Measurements from ENCODE around the gene GPR84. TPM values are rescaled to one million over a fixed set of nuclear protein-coding genes. Genes with fewer than 3 reads are reported as not detected.

GPR84 gene
- total and polyA plus RNA-seq, 9 of the 15 experiments (the other 6 are each of a cell fraction or from before 2014, with no cell fraction given): 0.07 to 0.18 (median 0.11) TPM; not detected in 5

- TF ChIP-seq CHD1 (IDR thresholded peaks at IDR 0.05; ENCODE audit: low read length) (peak; percentile 99), ATF4 (CRISPR knock-in tag; IDR thresholded peaks at IDR 0.05) (peak; percentile 10; the same call in 1 of the 2 replicates), ZNF232 (CRISPR knock-in tag; IDR thresholded peaks at IDR 0.05) (no peak), TRIM25 (IDR thresholded peaks at IDR 0.05; ENCODE audit: borderline replicate concordance) (no peak; the same call in 1 of the 2 replicates), KDM2B (CRISPR knock-in tag; IDR thresholded peaks at IDR 0.05) (no peak), RAD51 (IDR thresholded peaks at IDR 0.05; ENCODE audit: borderline replicate concordance, low read depth) (peak; percentile 94), ZC3H8 (IDR thresholded peaks at IDR 0.05) (0 out of 2 replicates have a peak, but pooled peaks have one; percentile 12), HNRNPUL1 (IDR thresholded peaks at IDR 0.05; ENCODE audit: low read length) (no peak), CREB3 (tag; conservative IDR thresholded peaks at IDR 0.05; ENCODE audit: low read depth) (no peak), ZNF589 (CRISPR knock-in tag; IDR thresholded peaks at IDR 0.05; ENCODE audit: low read depth) (no peak), BRD9 (IDR thresholded peaks at IDR 0.05; ENCODE audit: low read depth, partially characterized antibody) (peak; percentile 97), BRCA1 (IDR thresholded peaks at IDR 0.05) (no peak), BRCA1 (CRISPR knock-in tag; IDR thresholded peaks at IDR 0.05) (no peak), ZNF316 (IDR thresholded peaks at IDR 0.05) (peak; percentile 42; the same call in 1 of the 2 replicates), PHB2 (IDR thresholded peaks at IDR 0.05; ENCODE audit: low read depth) (no peak), ZBTB9 (CRISPR knock-in tag; IDR thresholded peaks at IDR 0.05) (peak; percentile 79; the same call in 1 of the 2 replicates), NCOA6 (IDR thresholded peaks at IDR 0.05) (no peak), ZNF780A (CRISPR knock-in tag; IDR thresholded peaks at IDR 0.05) (no peak), ZNF395 (CRISPR knock-in tag; IDR thresholded peaks at IDR 0.05) (no peak), NFIC (IDR thresholded peaks at IDR 0.05) (peak; percentile 55), ZNF121 (CRISPR knock-in tag; conservative IDR thresholded peaks at IDR 0.05) (no peak), ZC3H11A (IDR thresholded peaks at IDR 0.05; ENCODE audit: low read depth, low read length) (no peak), ELF1 (tag; IDR thresholded peaks at IDR 0.05) (peak; percentile 95), MCM7 (IDR thresholded peaks at IDR 0.05) (no peak)
These were observed 39.5 kb downstream of the GPR84 start, which contains the start of gene COPZ1 (continued) for GRCh38 chr12:54324617-54325441.

Measured in K562 (cell line).